D341Med (cell line): ENCODE results near the gene LARGE1.
A peak's percentile ranks its signal among the peaks of the same experiment; 100 is the strongest.

Experiments
- DNase-seq: peaks from one replicate; pipeline ENCODE4 v3.0.0; 2012; ENCODE audit warnings: low spot score

The LARGE1 gene

DNA sequence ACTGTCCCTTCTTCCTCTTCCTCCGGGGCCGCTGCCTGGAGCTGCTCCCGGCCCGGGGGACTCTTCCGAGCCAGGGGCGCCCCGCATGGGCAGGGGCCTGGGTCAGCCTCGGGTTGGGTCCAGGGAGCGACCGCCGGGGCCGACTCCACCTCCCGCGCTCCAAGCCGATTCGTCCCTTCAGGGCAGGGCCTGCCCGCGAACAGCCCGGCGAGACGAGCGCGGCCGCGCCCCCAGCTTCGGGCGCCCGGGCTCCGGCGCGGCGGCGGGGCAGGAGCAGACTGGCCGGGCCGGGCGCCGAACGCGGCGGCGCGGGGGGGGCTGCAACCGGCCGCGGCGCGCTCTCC, at the start of gene LARGE1:
LARGE1 (minus strand) TSS at position 280 of the 344 bp plus-strand sequence.
- peak; percentile 62 for DNase-seq

DNA sequence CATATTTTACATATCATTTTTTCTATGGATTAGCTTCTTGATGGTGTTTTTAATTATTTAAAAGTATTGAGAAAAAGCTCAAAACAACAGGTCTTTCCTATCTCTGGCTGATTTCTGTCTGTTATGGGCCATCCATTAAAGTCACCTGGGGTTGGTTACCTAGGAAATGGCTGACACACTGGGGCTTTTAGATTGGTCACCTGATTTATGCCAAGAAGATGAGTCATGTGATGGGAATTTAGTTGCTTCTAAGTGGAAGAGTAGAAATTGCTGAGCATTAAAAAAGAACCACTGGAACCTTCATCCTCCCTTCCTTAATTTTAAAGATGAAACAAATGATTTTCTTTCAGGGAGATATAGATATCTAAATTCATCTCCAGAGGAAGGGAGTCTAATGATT, 48.8 kb upstream of the LARGE1 start:
- DNase-seq, result no peak

DNA sequence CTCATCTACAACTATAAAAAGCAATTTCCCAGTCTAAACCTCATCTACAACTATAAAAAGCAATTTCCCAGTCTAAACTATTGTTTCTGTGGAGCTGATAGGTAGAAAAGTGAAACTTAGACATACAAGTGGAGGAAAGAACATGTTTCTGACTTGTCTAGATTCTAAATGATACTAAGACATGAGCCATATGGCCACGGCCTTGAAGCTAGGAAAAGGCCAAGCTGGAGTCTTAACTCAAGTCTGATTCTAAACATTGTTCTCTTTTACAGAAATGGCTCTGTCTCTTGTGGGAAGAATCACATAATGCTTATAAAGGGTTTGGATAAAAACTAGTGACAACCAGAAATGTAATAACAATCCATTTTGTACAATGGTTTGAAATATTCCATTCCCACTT, 43.8 kb upstream of the LARGE1 start:
- DNase-seq, result no peak

DNA sequence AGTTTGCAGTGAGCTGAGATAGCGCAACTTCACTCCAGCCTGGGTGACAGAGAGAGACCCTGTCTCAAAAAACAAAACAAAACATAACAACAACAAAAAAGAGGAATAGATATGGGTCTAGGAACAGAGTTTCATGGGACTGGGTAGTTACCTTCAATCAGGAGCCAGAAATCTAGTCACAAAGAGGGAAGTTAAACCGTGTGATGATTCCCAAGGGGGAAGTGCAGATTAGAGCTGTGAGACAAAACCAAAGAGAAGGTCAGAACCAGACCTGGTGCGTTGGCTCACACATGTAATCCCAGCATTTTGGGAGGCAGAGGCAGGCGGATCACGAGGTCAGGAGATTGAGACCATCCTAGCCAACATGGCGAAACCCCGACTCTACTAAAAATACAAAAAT, 42.1 kb upstream of the LARGE1 start:
- DNase-seq, result no peak

DNA sequence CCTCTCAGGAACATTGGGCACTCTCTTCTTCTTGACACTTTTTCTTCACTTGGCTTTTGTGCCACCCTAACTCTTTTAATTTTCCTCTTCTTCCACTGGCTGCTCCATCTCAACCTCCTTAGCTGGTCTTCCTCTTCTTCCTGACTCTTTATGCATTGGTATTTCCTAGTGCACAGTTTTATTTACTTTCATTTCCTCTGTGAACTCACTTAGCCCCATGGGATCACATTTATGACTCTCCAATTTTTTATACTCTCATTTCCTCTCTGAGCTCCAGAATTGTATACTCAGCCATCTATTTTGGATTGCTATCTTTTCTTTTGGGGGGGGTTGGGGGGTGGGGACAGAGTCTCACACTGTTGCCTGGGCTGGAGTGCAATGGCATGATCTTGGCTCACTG, 38.5 kb upstream of the LARGE1 start:
- no peak for DNase-seq

DNA sequence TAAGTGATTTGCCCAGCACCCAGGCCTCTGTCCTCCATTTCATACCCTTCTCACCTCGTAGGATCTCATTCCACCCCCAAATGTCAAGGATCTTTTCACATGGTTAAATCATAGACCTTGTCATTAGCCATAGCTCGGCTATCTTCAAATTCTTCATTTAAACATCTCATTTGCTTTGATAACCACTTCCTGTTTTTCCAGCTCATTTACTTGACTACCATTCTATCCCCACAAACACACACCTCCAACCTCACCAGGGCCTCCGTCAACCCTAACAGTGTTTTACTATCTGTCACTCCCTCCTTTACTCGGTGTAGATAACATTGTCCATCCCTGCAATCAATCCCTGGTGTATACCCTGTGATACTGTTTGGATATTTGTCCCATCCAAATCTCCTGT, 36.8 kb upstream of the LARGE1 start:
- no peak for DNase-seq

DNA sequence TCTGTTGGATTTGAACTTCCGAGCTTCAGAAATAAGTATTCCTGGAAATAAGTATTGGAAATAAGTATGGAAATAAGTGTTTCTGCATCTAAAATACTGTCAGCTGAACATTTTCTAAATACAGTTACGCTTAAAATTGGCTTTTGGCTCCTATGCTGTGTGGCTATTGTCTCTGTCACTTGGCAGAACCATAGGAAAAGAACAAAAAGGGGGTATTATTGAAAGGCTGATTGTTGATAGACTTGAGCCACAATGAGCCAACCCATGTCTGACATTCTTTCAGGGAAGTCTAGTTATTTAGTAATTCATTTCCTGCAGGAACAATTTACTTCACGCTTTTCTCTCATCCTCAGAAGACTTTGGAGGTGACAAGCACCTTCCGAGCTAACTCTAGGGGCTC, 32.5 kb upstream of the LARGE1 start:
- no peak for DNase-seq

DNA sequence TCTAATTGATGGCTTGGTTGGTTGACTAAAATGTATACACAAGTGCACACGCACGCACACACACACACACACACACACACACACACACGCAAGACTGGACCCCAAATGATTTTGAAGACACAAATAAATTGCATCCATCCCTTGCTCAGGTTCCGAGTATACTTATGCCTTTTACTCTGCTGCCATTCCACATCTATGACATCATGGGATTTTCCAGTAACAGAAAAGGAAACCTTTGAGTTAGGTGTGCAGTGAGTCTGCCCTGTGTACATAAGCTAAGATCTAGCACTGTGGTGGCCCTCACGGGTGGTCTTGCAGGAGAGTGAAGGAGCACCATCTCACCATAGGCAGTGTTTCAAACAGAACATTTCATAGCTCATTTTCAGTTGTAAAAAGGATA, 20.5 kb upstream of the LARGE1 start:
- no peak for DNase-seq

DNA sequence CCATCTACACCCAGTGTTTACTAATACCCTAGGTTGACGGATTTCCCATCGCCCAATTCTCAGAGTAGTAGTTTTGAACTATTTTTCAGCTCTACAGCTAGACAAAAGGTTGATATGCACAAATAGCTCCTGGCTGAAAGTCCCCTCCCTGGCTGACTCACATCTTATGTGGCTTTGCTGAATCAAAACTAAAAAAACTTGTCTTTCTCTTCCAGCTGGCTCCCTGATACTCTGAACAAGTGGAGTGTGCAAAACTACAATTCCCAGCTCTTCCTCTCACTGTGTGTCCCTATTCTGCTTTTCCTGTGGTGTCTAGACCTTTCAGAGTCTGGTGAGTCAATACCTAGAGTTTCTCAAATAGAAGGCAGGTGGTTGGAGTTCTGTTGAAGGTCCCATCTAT, 12.7 kb upstream of the LARGE1 start:
- no peak for DNase-seq

DNA sequence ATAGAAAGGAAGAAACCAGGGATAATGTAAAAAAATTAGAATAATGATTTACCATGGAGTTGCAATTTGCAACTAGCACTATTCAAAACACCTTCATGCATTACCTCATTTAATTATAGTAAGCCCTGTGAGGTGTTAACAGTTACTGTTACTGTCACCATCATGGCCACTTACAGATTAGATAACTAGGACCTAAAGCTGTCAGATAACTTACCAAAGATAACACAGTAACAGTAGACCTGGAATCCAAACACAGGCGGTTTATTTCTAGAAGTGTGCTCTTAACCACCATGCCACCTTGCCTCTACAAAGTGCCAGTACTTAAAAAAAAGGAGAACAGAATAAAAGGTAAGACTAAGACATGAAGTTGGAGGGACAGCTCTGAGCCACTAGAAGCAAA, 11.1 kb upstream of the LARGE1 start:
- DNase-seq, result no peak

DNA sequence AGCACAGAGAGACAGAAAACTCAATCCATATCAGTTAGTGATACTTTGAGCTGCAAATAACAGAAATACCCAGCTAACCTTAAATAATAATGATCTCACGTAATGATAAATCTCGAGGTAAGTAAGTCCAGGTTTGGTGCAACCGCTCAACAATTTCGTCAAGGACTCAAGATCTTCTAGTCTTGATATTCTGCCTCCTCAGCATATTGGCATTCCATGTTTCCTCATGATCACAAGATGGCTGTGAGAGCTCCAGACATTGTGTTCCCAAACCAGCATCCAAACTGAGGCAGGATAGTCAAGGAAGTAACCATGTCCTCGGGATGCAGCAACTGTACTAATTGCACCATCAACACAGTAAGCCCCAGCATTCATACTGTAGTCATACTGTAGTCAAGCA, 7.5 kb upstream of the LARGE1 start:
- DNase-seq, result no peak

DNA sequence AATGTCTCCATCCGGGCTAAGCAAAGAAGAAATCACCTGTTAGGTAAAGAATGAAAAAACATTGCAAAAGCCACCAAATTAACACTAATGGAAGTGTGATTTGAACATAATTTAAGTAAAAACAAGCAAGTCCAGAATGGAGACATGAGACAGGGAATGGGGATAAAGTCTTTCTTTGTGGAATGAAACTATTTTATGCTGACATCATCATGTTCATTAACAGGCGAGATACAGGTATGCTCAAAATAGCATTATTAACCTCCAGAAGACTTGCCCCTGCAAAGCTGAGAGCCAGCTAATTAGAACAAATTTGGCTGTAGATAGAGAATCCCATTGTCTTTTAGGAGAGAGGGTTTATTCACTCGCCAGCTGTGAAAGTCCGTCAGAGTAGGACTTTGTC, 4.9 kb upstream of the LARGE1 start:
- DNase-seq, result no peak

DNA sequence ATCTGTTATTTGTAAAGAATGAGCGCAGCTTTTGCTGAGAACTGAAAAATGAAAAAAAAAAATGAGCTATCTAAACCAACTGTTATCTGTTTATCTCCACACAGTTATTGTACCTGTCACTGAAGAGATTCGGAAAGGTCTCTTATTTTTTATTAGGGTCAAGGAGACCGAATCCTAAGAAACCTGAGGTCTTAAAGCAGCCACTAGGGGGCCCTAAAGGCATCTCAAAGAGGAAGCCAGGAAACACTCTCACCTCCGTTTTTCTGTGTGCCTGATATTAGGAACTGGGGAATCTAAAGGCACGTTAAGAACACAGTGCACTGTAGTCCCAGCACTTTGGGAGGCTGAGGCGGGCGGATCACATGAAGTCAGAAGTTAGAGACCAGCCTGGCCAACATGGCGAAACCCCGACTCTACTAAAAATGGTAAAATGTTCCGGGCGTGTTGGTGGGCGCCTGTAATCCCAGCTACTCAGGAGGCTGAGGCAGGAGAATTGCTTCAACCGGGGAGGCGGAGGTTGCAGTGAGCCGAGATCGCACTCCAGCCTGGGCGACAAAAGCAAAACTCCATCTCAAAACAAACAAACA, 3.5 kb upstream of the LARGE1 start:
- peak; percentile 52 for DNase-seq

DNA sequence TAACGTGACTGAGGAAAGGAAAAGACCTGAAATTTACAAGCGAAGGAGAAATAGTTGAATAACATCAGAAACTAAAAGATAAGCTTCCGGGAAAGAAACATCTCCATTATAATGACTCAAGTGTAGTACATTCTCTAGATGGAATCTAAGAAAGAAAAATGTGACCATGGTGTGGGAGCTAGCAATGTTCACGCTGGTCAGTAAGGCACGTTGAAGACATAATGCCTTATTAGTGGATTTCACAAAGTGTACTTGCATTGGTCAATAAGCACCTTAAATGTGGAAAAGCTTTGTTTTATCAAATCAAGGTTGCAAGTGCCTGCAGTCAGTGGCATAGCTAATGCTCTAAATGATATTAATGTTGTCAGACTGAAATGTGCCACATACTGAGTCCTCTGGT, 2.8 kb upstream of the LARGE1 start:
- DNase-seq, result no peak

DNA sequence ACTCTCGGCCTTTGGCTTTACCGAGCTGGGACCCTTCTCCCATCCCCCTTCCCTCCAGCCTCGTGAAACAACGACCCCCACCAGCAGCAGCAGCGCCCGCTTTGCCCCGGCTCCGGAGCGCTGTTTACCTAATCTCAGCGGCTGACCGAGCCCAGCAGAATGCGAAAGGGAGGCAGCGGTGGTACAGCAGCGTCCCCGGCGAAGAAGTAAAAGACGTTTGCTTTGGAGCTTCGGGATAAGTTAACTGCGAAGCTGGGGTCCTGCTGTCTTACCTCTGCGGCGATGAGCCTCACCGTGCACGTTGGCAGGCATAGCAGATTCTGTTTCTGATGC, 2.0 kb upstream of the LARGE1 start:
- DNase-seq, result peak; percentile 45

DNA sequence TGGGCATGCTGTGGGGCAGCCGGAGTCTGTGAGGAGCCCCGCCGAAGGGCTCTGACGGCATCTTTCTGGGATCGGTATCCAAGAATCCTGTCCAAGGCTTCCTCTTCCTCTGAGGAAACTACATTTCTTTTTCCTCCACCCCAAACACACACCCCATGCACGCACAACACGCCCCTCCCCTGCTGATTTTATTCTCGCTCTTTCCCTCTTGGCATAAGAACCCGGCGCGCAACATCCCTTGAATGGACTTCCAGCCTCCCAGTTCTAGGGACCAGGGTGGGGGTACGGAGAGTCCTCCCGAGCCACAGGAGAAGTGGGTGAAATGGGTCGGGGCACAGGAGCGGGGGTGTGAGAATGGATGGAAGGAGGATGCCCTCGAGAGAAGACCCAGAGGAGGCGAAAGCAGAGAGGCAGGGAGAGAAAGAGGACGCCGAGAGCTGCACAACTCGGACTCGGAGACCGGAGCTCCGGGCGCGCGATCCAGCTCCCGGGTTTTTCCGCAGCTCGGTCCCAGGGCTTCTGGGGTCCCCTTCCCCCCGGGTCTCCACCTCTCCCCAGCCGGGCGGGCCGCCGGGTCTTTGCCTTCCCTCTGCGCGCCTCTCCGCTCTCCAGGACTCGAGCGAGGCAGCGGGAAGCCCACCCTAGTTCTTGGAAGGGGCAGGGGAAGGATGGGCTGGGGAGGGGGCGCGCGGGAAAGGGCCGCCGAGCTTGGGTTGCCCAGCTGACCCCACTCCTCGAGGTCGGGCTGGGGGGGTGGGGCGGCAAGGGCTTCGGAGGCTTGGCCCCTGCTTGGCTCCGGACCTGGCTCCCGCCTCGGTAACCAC, 1.5 kb upstream of the LARGE1 start:
- peak; percentile 82 for DNase-seq

DNA sequence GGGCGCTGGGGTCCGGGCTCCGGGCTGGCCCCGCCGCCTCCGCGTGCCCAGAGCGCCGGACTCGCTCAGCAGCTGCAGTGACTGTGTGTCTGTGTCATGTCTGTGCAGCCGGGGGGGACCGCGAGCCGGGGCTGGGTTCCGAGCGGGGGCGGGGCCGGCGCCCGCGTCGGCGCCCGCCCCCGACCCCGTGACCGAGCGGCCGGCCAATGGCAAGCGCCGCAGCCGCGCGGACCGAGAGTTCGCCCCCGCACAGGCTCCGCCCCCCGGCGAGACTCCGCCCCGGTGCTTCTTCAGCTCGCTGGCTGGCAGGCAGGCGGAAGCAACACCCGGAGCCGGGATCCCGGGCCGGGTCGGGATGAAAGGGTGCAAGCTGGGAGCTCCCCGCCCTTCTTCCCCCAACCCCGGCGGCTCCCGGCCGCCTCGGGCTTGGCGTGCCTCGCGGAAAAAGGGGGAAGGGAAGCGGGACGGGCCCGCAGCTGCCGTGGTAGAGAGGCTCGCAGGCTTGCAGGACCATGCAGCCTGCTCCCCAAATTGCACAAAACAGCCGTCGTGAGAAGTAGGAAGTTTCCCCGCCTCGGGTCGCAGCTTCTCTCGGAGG, 750 bp upstream of the LARGE1 start:
- DNase-seq, result peak; percentile 95

DNA sequence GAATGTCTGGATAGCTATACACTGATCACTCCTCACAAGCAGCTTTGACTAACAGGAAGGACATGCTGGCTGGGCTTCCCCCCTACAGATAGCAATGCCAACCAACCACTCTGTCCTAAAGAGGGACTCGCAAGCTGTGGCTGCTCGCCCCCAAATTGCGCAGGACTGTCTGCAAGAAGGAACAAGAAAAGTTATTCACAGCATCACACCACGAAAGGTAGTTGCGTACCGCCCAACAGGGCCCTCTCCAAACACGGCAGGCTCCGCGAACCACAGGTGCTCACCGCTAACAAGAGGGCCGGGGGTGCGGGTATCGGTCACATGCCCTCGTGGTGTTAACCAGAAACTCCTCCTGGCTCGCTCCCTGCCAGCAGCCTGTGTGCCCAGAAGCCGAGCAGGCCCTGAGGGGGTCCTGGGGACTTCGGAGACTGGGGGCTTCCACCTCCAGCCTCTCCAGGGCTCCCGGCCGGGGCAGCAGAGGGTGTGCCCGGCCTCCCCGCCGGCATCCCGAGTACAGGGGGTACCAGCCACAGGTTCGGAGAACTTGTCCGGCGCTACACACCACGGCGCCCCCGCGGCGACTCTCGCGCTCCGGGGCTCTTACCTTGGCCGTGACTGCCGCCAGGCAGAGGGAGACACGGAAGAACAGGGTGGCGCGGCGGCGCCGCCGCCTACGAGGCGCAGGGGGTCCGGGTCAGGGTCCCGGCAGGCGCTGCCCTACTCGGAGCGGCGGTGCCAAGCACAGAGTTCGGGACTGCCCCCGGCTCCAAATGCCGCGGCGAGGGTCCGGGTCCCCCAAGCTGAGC, 682 bp downstream of the LARGE1 start:
- peak; percentile 46 for DNase-seq

DNA sequence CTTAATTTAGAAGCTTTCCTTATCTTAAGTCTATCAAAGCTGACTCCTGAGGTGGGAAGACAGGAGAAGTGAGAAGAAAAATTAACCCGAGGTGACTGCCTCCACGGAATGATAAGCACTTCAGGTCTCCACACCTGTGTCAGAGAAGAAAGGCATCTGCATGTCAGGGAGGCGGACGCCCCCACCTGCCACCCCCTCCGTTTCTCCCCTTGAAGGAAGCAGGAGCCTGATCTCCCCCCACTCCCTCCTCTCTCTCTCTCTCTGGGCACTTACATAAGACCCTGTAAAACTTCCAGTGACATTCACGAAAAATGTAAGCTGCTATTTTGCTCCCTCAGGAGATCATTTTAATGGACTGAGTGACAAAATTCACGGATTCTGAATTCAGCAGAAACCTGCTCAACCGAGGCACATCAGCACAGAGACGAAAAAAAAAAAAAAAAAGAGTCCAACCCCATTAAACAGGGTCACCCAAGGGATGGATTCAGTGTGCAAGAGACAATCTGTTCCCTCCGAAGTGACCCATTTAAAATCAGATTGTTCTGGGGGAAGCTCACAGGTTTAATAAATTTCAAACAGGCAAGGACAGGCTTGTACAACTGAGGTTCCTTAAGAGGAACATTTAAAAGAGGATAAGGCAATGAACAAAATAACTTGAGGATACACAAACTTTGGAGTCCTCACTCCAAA, 1.5 kb downstream of the LARGE1 start:
- no peak for DNase-seq

DNA sequence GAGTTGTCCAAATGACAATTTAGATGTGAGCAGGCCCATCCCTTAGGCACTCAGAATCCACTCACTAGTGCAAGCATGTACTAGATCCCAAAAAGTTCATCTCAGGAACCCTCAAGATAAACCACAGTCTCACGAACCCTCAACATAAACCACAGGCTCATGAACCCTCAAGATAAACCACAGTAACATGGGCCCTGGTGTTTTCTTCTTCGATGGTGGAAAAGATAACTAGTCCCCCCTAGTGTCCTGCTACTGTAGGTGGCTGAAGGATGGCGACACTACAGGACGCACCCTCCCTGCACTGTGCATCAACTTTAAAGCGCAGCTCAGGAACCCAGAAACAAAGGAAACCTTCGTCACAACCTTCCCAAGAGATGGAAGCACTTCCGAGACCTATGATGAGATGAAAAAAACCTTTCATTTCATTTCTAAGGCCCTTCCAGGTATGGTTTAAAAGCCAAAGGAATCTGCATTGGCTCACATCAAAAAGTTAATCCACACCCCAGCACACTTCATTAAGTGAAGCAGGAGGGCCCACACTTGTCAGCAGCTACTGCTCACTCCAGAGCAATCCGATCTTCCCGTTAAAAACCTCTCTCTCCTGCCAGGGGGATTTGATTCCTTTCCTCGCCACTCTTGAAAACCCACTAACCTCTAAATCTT, 2.4 kb downstream of the LARGE1 start:
- peak; percentile 46 for DNase-seq

DNA sequence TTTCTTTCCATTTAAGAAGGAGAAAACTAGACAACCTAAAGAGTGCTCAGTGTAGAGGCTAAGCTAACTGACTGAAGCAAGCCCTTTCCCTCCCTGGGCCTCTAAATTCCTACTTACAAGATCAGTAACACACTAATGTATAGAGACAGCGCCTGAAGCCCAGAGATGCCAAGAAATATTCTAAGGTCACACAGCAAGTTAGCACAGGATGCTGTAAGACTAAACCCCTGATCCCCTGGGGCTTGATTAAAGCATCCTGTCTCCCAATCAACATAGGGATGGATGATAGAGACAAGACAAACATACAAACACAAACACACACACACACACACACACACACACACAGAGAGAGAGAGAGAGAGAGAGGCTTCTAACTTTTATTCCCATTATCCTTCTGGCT, 5.6 kb downstream of the LARGE1 start:
- DNase-seq, result no peak

DNA sequence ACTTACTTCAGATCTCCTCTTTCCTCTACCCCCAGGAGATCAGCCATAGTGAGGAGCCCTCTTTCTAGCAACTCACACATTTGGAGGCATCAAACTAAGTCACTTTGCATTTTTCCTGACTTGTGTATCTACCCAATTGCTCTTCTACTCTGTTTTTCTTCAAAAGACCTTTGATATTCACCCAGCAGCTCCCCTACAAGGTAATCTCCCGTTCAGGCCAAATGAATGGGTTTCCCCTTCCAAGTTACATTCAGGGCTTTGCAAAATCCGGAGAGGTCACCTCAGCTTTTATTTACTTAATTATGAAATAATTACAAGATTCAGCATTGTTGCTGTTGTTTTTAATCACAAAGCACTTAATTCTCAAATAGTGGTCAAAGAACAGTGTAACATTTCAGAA, 6.1 kb downstream of the LARGE1 start:
- DNase-seq, result no peak
